ACHN (cell line): Measurements from ENCODE around the gene TXN2.
A peak's percentile ranks its signal among the peaks of the same experiment; 100 is the strongest.

ENCODE experiments used
- DNase-seq: peaks from one replicate; pipeline ENCODE4 v3.0.0-alpha.2; 2015
- in situ Hi-C: cut with HindIII; loops from 2 replicates; pipeline ENCODE4 v1.10.0; 2017; ENCODE audit warnings: low sequenced_read_pairs, low pct_ligation_motif_present, low pct_unique_long_range_greater_than_20kb

Gene TXN2

GRCh38 chr22:36492109-36492508 is 10.7 kb upstream of the TXN2 start:
- DNase-seq, result no peak
- in situ Hi-C loops, result no loop called here

- DNase-seq, result no peak
- in situ Hi-C loops, result no loop called here
Observed at GRCh38 chr22:36491155-36491554, 9.7 kb upstream of the TXN2 start.

GRCh38 chr22:36486619-36487384 is 5.4 kb upstream of the TXN2 start:
- in situ Hi-C loops, result no loop called here

GRCh38 chr22:36480941-36481392 is 473 bp downstream of the TXN2 start:
- no peak for DNase-seq
- in situ Hi-C loops, result no loop called here

More at GRCh38 chr22:36486619-36487384, 5.4 kb upstream of the TXN2 start:
- peak; percentile 40 for DNase-seq

GRCh38 chr22:36478966-36479365 is 2.5 kb downstream of the TXN2 start:
- in situ Hi-C loops, result no loop called here
- DNase-seq, result no peak

- in situ Hi-C loops, result no loop called here
- no peak for DNase-seq
Observed at GRCh38 chr22:36475341-36475740, 6.1 kb downstream of the TXN2 start.

- in situ Hi-C loops, result no loop called here
Observed at GRCh38 chr22:36472689-36473088, 8.8 kb downstream of the TXN2 start.

GRCh38 chr22:36471341-36471821 is 10.1 kb downstream of the TXN2 start:
- in situ Hi-C loops, result no loop called here
- DNase-seq, result no peak

More at GRCh38 chr22:36472689-36473088, 8.8 kb downstream of the TXN2 start:
- DNase-seq, result no peak

- in situ Hi-C loops, result no loop called here
- DNase-seq, result no peak
Observed at GRCh38 chr22:36470994-36471331, 10.5 kb downstream of the TXN2 start.

GRCh38 chr22:36470162-36470993 is 11.1 kb downstream of the TXN2 start:
- in situ Hi-C loops, result no loop called here
- peak; percentile 80 for DNase-seq

- in situ Hi-C loops, result no loop called here
- no peak for DNase-seq
Observed at GRCh38 chr22:36469094-36469710, 12.2 kb downstream of the TXN2 start.

GRCh38 chr22:36467946-36468345 is 13.5 kb downstream of the TXN2 start:
- in situ Hi-C loops, result no loop called here
- peak; percentile 94 for DNase-seq

GRCh38 chr22:36467042-36467810 is 14.2 kb downstream of the TXN2 start:
- peak; percentile 67 for DNase-seq
- in situ Hi-C loops, result no loop called here

GRCh38 chr22:36466258-36466657 is 15.2 kb downstream of the TXN2 start:
- in situ Hi-C loops, result no loop called here
- DNase-seq, result no peak

- DNase-seq, result peak; percentile 92
- in situ Hi-C loops, result no loop called here
Observed at GRCh38 chr22:36465232-36466021, 16.0 kb downstream of the TXN2 start.

- in situ Hi-C loops, result no loop called here
Observed at GRCh38 chr22:36464715-36465231, 16.7 kb downstream of the TXN2 start.

GRCh38 chr22:36463783-36464184 is 17.7 kb downstream of the TXN2 start:
- DNase-seq, result no peak
- in situ Hi-C loops, result no loop called here

More at GRCh38 chr22:36464715-36465231, 16.7 kb downstream of the TXN2 start:
- DNase-seq, result no peak
